ENCODE data around the gene OAS1. TPM values are rescaled to one million over a fixed set of nuclear protein-coding genes. Genes with fewer than 3 reads are reported as not detected.

Gene OAS1
- 17.7 and 24.2 TPM in 2 replicates for total RNA-seq

DNA sequence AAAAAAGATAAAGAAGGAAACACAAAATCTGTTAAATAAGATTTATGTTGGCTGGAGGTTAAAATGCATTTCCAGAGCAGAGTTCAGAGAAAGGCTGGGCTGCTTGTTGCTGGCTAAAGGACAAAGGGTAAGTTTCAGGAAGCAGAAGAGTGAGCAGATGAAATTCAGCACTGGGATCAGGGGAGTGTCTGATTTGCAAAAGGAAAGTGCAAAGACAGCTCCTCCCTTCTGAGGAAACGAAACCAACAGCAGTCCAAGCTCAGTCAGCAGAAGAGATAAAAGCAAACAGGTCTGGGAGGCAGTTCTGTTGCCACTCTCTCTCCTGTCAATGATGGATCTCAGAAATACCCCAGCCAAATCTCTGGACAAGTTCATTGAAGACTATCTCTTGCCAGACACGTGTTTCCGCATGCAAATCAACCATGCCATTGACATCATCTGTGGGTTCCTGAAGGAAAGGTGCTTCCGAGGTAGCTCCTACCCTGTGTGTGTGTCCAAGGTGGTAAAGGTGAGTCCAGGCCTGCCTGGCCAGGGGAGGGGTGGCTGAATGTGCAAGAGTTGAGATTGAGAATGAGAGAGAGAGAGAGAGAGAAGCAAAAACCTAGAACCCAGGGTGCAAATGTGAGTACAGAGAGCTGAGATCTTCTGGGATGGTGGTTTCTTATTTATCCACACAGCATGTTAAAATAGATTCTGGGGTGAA is at the start of gene OAS1:
Gene OAS1, plus strand, starts transcription at position 251 of the 703 bp plus-strand sequence. Its CDS starts 78 bp downstream, at position 329.

DNA sequence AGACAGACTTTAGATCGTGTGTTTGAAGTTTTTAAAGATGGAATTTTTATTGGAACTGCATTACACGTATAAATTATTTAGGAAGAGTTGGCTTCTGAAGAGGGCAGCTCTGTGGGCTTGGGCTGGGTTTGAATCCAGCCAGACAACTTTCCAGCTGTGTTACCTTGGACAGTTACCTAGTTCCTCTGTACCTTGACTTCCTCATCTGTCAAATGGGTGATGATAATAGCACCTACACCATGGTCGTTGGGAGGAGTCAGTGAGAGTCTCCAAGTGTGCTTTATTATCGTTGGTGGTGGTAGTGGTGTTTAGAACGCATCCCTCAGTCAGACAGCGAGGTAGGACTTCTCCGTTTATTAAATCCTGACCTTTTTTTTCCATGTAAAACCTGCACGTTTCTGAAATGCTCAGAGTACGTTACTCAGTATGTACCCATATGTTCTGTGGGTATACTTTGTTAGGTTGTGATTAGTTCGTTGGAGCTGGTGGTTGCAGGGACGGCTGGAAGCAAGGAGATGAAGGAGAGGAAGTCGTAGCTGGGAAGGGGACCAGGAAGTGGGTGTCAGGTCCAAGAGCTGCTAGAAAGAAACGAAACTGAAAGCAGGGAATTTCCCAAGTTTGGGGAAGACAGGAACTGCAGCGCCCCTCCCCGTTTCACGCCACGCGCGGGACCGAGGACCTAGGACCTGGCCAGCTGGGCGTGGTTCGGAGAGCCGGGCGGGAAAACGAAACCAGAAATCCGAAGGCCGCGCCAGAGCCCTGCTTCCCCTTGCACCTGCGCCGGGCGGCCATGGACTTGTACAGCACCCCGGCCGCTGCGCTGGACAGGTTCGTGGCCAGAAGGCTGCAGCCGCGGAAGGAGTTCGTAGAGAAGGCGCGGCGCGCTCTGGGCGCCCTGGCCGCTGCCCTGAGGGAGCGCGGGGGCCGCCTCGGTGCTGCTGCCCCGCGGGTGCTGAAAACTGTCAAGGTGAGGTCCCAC is 31.3 kb downstream of the OAS1 start, which contains the start of gene OAS3:
Gene OAS3, plus strand, starts transcription at position 734 of the 979 bp plus-strand sequence. Its CDS starts 57 bp downstream, at position 791.

Other genes with a start within 250 kb of the OAS1 start
- not detected in 2 replicates for gene RPH3A, start 115.2 kb upstream of the OAS1 start, total RNA-seq
- gene OAS3, start 31.5 kb downstream of the OAS1 start, total RNA-seq: 2.5 and 3.0 TPM in 2 replicates
- gene OAS2, start 71.6 kb downstream of the OAS1 start, total RNA-seq: 0.43 and 0.95 TPM in 2 replicates
- gene DTX1, start 149.8 kb downstream of the OAS1 start, total RNA-seq: 1.5 and 2.9 TPM in 2 replicates
- not detected in 2 replicates for gene RASAL1, start 228.8 kb downstream of the OAS1 start, total RNA-seq
- gene CFAP73, start 242.8 kb downstream of the OAS1 start, total RNA-seq: not detected in 2 replicates

Measured in dermis lymphatic vessel endothelial cell (primary cell).